SKM-1 (cell line): ENCODE measurements around the gene LITAF.

Experiments used
- DNase-seq: peaks from one replicate; lab custom pipeline; 2025; ENCODE audit not compliant: unreplicated experiment; lab: John Stamatoyannopoulos, UW

Gene LITAF

GRCh38 chr16:11554053-11554452, 32.7 kb downstream of the LITAF start:
- DNase-seq, result no peak

DNA sequence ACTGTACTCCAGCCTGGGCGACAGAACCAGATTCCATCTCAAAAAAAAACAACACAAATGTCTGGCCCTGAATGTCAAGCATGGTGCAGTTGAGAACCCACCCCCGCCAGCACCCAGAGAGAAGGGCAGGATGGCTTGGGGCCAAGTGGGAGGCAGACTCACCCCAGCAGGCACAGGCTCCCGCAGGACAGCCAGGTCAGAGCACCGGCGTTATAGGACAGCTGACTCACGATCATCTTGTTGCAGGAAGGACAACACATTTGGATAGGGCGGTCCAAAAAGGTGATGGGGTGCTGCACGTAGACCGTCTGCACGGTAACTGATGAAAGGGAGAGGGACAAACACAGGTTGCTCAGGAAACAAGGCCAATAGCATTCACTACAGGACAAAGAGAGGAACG, 33.3 kb downstream of the LITAF start:
- no peak for DNase-seq

- DNase-seq, result no peak
Observed at GRCh38 chr16:11552440-11552839, 34.3 kb downstream of the LITAF start.

DNA sequence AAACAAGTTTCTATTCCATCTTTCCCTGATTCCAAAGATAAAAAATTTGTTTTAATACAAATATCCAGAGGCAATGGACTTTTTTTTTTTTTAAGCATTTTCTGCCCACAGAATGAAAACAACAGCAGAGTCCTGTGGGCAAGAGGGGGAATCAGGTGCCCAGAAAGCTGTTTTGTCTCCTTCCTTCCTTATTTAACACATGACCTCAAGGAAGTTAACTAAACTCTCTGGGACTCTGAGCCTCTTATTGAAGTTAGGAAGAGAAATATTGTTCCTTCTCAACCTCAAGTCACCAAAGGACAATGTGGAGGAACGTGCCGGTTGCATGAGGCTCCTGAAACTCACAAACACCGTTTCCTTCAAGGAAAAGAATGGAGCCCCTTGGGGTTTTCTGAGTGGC, 34.9 kb downstream of the LITAF start:
- no peak for DNase-seq

DNA sequence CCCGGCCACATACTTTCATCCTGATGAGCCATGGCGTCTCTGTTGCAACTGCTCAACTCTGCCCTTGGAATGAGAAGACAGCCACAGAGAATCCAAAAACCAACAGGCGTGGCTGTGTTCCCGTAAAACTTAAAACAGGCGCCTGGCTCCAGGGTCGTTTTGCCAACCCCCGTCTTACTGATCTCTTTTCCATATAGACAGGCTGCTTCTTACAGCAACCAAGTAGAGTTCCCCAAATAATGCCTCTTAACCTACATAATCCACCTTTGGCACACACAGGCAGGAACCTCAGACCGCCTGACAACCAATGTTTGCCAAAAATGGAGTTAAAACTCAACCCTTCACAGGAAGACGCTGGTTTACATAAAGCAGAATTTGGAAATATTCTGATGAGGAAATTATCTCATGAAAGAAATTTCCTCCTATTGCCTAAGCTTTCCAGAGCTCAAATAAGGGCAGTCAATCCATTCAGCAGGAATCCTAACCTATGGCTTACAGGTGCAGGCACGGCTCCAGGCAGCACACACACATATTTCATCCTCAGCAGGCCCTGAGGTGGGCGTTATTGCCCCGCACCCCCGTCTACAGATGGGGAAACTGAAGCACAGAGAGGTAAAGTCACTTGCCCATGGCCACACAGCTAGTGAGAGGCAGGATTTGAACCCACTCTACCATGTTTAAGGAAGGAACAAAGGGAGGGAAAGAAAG, 35.8 kb downstream of the LITAF start:
- DNase-seq, result no peak

GRCh38 chr16:11547118-11547916, 39.4 kb downstream of the LITAF start:
- no peak for DNase-seq

DNA sequence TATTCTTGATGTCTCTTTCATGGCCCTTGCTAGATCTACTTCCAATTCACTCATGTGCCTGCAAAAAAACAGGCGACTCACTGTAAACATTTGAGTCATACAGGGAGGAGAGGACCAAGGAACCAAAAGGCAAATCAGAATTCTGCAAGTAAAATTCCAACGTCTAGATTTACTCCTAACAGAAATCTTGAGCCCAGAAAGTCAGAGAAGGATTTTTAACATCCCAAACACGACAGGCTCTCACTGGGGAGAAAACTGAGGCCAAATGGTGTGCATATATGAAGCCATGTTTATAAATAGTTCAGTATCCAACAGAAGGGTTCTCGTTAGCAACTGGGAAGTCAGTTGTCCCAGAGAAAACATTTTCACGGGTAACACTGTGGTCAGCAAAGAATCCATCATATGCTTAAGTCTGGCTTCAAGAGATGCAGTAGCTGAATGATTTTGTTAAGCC, 40.1 kb downstream of the LITAF start:
- no peak for DNase-seq

- DNase-seq, result no peak
Observed at GRCh38 chr16:11543661-11544393, 42.9 kb downstream of the LITAF start.

- no peak for DNase-seq
Observed at GRCh38 chr16:11542069-11542744, 44.5 kb downstream of the LITAF start.

DNA sequence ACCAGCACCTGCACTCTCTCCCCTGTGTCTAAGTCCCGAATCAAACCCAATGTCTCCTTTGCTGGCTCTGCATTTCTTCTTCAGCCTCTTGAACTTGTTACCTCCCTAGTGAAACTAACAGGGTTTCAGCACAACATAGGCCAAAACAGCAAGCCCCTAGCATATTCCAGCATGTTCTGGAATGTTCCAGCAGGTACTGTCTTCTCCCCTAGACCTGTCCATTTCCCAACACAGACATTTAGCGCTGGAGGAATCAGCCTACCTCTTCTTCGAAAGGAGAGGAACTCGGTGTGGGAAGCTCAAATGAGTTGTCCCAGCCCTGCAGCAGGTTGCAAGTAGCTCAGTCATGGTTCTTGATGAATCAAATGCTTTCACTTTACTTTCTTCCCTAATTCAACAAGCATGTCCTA, 47.1 kb downstream of the LITAF start:
- no peak for DNase-seq

DNA sequence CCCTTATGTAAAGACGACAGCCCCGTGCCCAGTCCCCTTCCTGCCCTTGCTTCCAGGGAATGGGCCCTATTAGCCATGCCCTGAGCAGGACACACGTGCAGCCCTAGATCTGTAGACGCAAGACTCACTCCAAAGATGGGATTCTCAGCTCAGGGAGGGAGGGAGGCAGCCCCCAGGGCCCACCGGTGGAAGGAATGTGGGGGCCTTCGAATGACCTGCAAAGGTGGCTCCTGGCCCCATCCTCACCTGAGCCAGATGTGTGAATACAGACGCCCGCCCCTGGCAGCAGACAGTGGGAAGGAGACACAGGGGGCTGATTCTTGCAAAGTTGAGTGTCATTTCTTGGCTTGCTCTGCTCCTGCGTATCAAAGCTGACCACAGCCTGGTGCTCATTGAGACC, 47.8 kb downstream of the LITAF start:
- no peak for DNase-seq

DNA sequence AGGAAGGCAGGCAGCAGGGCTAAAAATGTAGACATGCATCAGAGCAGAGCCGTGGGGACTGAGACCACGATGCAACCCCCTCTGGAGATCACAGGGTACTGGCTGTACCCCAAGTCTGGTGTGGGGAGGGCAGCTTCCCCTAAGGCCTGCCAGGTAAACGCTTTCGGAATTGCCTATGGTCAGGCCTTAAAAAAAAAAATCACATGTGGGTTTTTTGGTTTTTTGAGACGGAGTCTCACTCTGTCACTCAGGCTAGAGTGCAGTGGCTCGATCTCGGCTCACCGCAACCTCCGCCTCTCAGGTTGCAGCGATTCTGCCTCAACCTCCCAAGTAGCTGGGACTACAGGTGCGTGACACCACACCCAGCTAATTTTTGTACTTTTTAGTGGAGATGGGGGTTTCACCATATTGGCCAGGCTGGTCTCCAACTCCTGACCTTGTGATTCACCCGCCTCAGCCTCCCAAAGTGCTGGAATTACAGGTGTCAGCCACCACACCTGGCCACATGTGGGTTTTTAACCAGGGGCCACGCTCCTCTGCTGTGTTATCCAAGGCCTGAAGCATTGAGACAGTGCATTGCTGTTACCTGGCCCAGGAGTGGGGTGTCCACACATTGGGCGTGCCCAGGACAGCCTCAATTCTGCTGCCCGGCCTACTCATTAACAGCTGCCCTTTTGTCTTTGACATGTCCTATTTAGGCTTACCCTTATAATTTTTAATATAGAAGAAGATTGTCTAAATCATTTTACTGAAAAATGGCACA, 50.4 kb downstream of the LITAF start:
- no peak for DNase-seq

DNA sequence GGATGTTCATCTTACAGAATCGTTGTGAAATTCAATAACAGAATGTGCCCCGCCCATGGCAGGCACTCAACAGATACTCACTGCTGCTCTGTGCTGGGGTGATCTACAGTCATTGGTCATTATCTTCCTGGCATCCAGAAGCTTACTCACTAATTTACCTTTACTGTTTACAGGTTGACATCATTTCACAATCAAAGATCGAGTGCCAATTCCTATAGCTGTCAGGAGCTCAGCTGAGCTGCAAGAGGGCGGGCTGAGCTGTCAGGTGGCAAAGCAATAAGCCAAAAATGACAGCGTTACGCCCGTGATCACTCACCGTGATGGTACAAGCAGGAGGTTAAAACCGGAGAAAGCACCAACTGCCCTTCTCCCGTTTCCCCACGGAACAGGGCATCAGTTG, 51.2 kb downstream of the LITAF start:
- DNase-seq, result no peak

DNA sequence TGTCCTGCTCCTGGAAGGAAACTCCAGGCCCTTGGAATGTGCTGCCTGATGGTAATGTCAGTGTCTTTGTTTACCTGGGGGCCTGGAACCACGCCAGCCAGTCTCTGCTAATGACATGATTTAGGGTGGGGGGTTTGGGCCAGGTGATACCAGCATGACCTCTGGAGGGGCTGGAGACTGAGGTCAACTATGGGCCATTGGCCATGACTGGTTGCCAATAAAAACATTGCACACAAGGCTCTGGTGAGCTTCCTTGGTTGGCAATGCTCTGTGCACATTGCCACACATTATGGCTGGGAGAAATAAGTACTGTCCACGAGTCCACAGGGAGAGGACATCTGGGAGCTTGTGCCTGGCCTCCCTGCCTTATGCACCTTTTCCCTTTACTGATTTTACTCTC, 52.5 kb downstream of the LITAF start:
- DNase-seq, result no peak

- no peak for DNase-seq
Observed at GRCh38 chr16:11533588-11533987, 53.1 kb downstream of the LITAF start.

DNA sequence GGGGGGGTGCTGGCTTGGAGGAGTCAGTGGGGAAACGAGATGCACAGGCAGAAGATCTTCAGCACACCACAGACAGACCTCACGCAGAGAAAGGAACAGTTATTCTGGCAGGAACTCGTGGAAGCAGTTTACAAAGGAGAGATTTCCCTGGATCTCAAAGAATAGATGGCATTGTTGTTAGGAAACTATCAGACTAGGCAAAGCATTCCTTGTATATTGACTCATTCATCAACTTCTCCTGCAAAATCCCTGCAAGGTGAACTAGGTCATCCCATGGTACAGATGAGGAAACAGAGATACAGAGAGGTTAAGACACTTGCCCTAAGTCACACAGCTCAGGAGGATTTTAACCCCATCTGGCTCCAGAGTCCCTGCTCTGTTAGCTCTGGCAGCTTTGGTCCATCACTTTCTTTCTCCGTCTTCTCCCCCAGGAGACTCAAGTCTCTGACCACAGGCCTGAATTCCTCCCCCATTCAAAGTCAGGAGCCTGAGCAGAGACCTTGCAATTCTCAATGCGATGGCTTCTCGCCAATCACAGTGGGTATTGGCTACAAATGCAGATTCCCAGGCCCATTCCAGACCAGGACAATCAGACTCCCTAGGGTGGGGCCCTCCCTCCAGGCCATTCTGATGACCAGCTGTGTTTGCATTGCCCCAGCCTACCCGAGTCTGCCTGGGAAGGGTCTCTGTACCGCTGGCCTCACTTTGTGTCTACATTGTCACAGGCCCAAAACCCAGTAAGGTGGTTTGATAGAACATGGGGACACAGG, 56.4 kb downstream of the LITAF start:
- DNase-seq, result no peak

- DNase-seq, result no peak
Observed at GRCh38 chr16:11529285-11529684, 57.4 kb downstream of the LITAF start.

DNA sequence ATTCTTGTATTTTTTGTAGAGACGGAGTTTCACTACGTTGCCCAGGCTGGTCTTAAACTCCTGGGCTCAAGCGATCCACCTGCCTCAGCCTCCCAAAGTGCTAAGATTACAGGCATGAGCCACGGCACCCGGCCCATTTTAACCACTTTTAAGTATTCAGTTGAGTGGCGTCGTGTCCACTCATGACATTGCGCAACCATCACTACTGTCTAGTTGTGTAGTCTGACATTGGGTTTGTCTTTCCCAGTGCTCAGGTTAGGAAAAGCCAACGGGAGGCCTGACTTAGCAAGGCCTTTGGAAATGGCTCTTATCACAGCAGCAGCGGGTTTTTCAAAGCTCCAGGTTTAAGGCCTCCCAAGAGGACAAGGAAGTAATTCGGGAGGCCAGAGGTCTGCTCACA, 58.7 kb downstream of the LITAF start:
- no peak for DNase-seq

DNA sequence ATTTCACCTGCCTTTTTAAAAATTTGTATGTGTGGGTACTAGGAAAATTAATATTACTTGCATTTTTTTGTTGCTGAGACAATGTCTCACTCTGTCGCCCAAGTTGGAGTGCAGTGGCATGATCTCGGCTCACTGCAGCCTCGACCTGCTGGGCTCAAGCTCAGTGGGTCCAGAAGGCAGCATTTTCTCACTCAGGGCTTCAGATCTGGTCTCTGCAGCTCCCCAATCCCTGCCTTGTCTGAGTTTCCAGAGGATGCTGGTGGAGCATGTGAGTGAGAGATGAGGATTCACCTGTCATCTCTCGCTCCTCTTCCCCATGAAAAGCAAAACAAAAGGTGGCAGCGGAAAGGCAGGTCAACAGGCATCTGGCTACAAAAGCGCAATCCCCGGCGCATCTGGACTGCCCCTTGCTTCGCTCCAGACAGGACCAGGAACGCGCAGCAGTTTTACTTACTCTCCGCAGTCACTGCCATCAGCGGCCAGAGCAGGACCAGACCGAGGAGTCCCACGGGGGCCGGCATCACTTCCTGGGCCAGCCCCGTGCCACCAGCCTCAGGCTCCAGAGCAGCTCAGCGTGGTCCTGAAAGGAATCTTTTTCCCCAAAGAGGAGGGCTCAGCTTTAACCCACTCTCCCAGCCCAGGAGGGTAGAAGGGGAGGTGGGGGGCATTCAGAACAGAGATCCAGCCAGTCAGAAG, 59.9 kb downstream of the LITAF start:
- DNase-seq, result no peak
